HepG2 (cell line): ENCODE data around the gene COL8A2. TPM values are rescaled to one million over a fixed set of nuclear protein-coding genes. Genes with fewer than 3 reads are reported as not detected.

ENCODE experiments used
- ATAC-seq: fragments of 200-7000 bp; cut with Tn5 transposase; 3 replicates; pipeline ENCODE4 v1.9.1; 2020; ENCODE audit warnings: mild to moderate bottlenecking, moderate library complexity
- BruUV-seq: library from RNA; stranded (reverse); fragments of 400-500 nt; replicated peaks from 2 replicates; lab custom pipeline; 2021; lab: Mats Ljungman, UMichigan
- CTCF ChIA-PET: fragments of 300-600 bp; formaldehyde crosslinking; extraction: SDS; loops from one replicate; lab custom pipeline; 2021; ENCODE audit warnings: low total read pairs, inconsistent platforms, low intra/inter-chr PET ratio; lab: Yijun Ruan, JAX
- POLR2A ChIA-PET: fragments of 350-600 bp; sonication (Branson Sonifier 250); formaldehyde crosslinking; loops from one replicate; lab custom pipeline; 2020; ENCODE audit warnings: antibody characterized with exemption, inconsistent platforms; lab: Yijun Ruan, JAX
- DNase-seq: peaks from one replicate; pipeline ENCODE4 v3.0.0-alpha.2; 2015; ENCODE audit warnings: low spot score
- FAIRE-seq: peaks from 3 replicates; lab custom pipeline; 2011; peaks lifted over from hg19 to GRCh38; lab: Jason Lieb, UNC
- H2AFZ ChIP-seq: one replicate; pipeline ENCODE4 v1.6.1; 2011; ENCODE audit warnings: low read length, inconsistent platforms
- H3K27ac ChIP-seq: fragments of 300-600 bp; 3 replicates; pipeline ENCODE4 v1.8.0; 2011; ENCODE audit warnings: mixed run types, mild to moderate bottlenecking, mixed read lengths, low read length, inconsistent platforms; ENCODE audit not compliant: insufficient read depth; ENCODE audit errors: extremely low read length
- H3K27me3 ChIP-seq, 2 experiments: fragments of 200-600 bp in 1 of 2; 2 replicates in 1 of 2; 3 replicates in 1 of 2; pipeline versions ENCODE4 v1.6.0 to v1.8.0; 2011; ENCODE audit warnings: low read length in 2 of 2, mild to moderate bottlenecking in 2 of 2, moderate library complexity in 2 of 2, inconsistent platforms in 1 of 2; ENCODE audit not compliant: insufficient read depth in 2 of 2, control insufficient read depth in 1 of 2
- H3K36me3 ChIP-seq, 2 experiments: fragments of 200-600 bp in 1 of 2; replicated peaks in 1 of 2; 2 replicates in 1 of 2; 3 replicates in 1 of 2; pipeline versions ENCODE4 v1.5.1 to v1.8.0; 2011; ENCODE audit warnings: low read length in 2 of 2, inconsistent platforms in 1 of 2; ENCODE audit not compliant: insufficient read depth in 2 of 2, control insufficient read depth in 1 of 2
- H3K4me1 ChIP-seq: 2 replicates; pipeline ENCODE4 v1.5.1; 2012; ENCODE audit warnings: low read length, inconsistent platforms; ENCODE audit not compliant: insufficient read depth
- H3K4me2 ChIP-seq: 2 replicates; pipeline ENCODE4 v1.6.0; 2011; ENCODE audit warnings: low read depth, low read length, inconsistent platforms
- H3K4me3 ChIP-seq, 3 experiments: fragments of 200-600 bp in 1 of 3; sonication (generic), shearing (Covaris generic) in 1 of 3; replicated peaks in 1 of 3; 2 replicates each; pipeline ENCODE4 v1.5.1; 2011 to 2016; ENCODE audit warnings: low read length in 3 of 3, inconsistent platforms in 2 of 3, low read depth in 2 of 3, mild to moderate bottlenecking in 2 of 3, control low read depth in 1 of 3, mixed read lengths in 1 of 3; ENCODE audit not compliant: insufficient read depth in 1 of 3
- H3K79me2 ChIP-seq: one replicate; pipeline ENCODE4 v1.6.1; 2011; ENCODE audit warnings: low read length, inconsistent platforms; ENCODE audit not compliant: insufficient read depth
- H3K9ac ChIP-seq: 2 replicates; pipeline ENCODE4 v1.6.0; 2011; ENCODE audit warnings: mild to moderate bottlenecking, low read depth, low read length, inconsistent platforms; ENCODE audit not compliant: insufficient read depth
- H3K9me3 ChIP-seq: 2 replicates; pipeline ENCODE4 v1.5.1; 2012; ENCODE audit warnings: mild to moderate bottlenecking, low read length
- H4K20me1 ChIP-seq: 2 replicates; pipeline ENCODE4 v1.6.0; 2011; ENCODE audit warnings: inconsistent platforms, mild to moderate bottlenecking, low read length, moderate library complexity; ENCODE audit not compliant: insufficient read depth
- ARID4A ChIP-seq: sonication (generic); formaldehyde crosslinking; IDR thresholded peaks from 2 replicates; pipeline ENCODE4 v1.5.0; 2020; ENCODE audit warnings: mild to moderate bottlenecking, missing genetic modification reagents, borderline replicate concordance
- GABPB1 ChIP-seq: IDR thresholded peaks from 2 replicates; pipeline ENCODE4 v1.6.1; 2016; ENCODE audit warnings: mild to moderate bottlenecking, missing genetic modification reagents, moderate library complexity, missing compliant biosample characterization
- MTF1 ChIP-seq: sonication (generic); formaldehyde crosslinking; IDR thresholded peaks from 2 replicates; pipeline ENCODE4 v1.5.0; 2020; ENCODE audit warnings: missing genetic modification reagents
- MXI1 ChIP-seq: IDR thresholded peaks from 3 replicates; pipeline ENCODE4 v1.6.1; 2012; ENCODE audit warnings: low read depth, low read length, inconsistent platforms, borderline replicate concordance
- NR0B2 ChIP-seq: sonication (generic); formaldehyde crosslinking; IDR thresholded peaks from 2 replicates; pipeline ENCODE4 v1.4.0; 2020; ENCODE audit warnings: mild to moderate bottlenecking, missing genetic modification reagents
- RFX1 ChIP-seq: fragments of 450-650 bp; IDR thresholded peaks from 2 replicates; pipeline ENCODE4 v1.6.1; 2017
- RFX3 ChIP-seq: IDR thresholded peaks from 2 replicates; pipeline ENCODE4 v1.6.1; 2016; ENCODE audit warnings: missing biosample characterization, missing genetic modification reagents
- SAP130 ChIP-seq: IDR thresholded peaks from 2 replicates; pipeline ENCODE4 v1.6.1; 2016; ENCODE audit warnings: low read depth
- UBTF ChIP-seq: sonication (generic); formaldehyde crosslinking; IDR thresholded peaks from 2 replicates; pipeline ENCODE4 v1.4.0; 2020; ENCODE audit warnings: mild to moderate bottlenecking, missing genetic modification reagents
- ZNF251 ChIP-seq: sonication (generic); formaldehyde crosslinking; IDR thresholded peaks from 2 replicates; pipeline ENCODE4 v1.9.0; 2021; ENCODE audit warnings: mild to moderate bottlenecking, missing genetic modification reagents
- ZNF766 ChIP-seq: sonication (generic); formaldehyde crosslinking; IDR thresholded peaks from 2 replicates; pipeline ENCODE4 v1.5.0; 2020; ENCODE audit warnings: missing genetic modification reagents, borderline replicate concordance
- ZNF777 ChIP-seq: sonication (generic); formaldehyde crosslinking; IDR thresholded peaks from 2 replicates; pipeline ENCODE4 v1.4.0; 2020; ENCODE audit warnings: missing genetic modification reagents
- WGBS: methylation state at CpG from one replicate; pipeline ENCODE4 v1.1.6; 2017; ENCODE audit warnings: low lambda C conversion rate; 5-methylcytosine and 5-hydroxymethylcytosine counted together
- in situ Hi-C: cut with HindIII; loops from 2 replicates; pipeline ENCODE4 v1.10.0; 2017; ENCODE audit warnings: low pct_unique_long_range_greater_than_20kb; ENCODE audit not compliant: extremely low pct_ligation_motif_present
- intact Hi-C: fragments of 100-400 bp; cut with micrococcal nuclease; formaldehyde crosslinking; loops from one replicate; pipeline ENCODE4 v1.10.0; 2022; ENCODE audit not compliant: unreplicated experiment
- polyA plus RNA-seq, 8 experiments: library from polyadenylated mRNA; depleted of rRNA in 3 of 8; stranded (reverse) in 7 of 8; unstranded in 1 of 8; fragments of >200 nt; fragmentation: Illumina TruSeq in 4 of 8; extraction: Trizol in 4 of 8; gene quantifications; 2 replicates each; pipeline versions ENCODE4 v1.2.1 to v1.2.3, GENCODE V29; 2011 to 2016; ENCODE audit warnings: low read depth in 4 of 8, missing spikeins in 1 of 8, mixed read lengths in 1 of 8; ENCODE audit not compliant: insufficient read depth in 1 of 8
- total RNA-seq, 5 experiments: library from RNA; depleted of rRNA; stranded (reverse); fragments of >200 nt; fragmentation: Illumina TruSeq; extraction: Trizol; gene quantifications; 2 replicates each; pipeline ENCODE4 v1.2.3, GENCODE V29; 2016; ENCODE audit warnings: low read depth in 1 of 5

COL8A2 gene
- total and polyA plus RNA-seq, 2 of the 13 experiments (the other 11 are each of a cell fraction or from before 2014, with no cell fraction given) = 0.13 to 0.24 TPM

GRCh38 chr1:36084497-36085115 lies 40.4 kb downstream of the COL8A2 start (continued):
- TF ChIP-seq UBTF (CRISPR knock-in tag) = no peak
- no peak for TF ChIP-seq ZNF251 (CRISPR knock-in tag)

GRCh38 chr1:36083635-36084496 lies 41.2 kb downstream of the COL8A2 start, which contains the start of gene TEKT2:
TSS of gene TEKT2 (plus strand) at chr1:36084094. CDS start at chr1:36084922, 828 bp downstream.
- Histone ChIP-seq H4K20me1 (no peaks in the 10 kb centered on the region), H3K9ac (peak within 1 kb of the TSS; percentile 53; the same call in 1 of the 2 replicates), H3K4me1 (peaks cover 16% of the 10 kb centered on the region; the same call in 1 of the 2 replicates), H3K4me2 (peak within 1 kb of the TSS; percentile 64), H3K27me3 (peaks cover 0 to 2% of the 10 kb centered on the region in 2 experiments; a peak in 1 of 5 replicates), H3K36me3 (no peaks in the 10 kb centered on the region), H3K79me2 (no peaks in the 10 kb centered on the region), H3K9me3 (no peaks in the 10 kb centered on the region), H3K27ac (no peak within 1 kb of the TSS), H3K4me3 (peak within 1 kb of the TSS; percentile 50 to 65 (median 52); a peak in 4 of 6 replicates), H2AFZ (peak within 1 kb of the TSS; percentile 58)
- in situ Hi-C loops = no loop called here
- BruUV-seq = no TSS peak
- intact Hi-C loops = no loop called here
- no peak for FAIRE-seq
- no peak for ATAC-seq
- DNase-seq = no peak
- CTCF ChIA-PET = no interaction called here
- TF ChIP-seq RFX1 = peak; percentile 39
- TF ChIP-seq RFX3 (CRISPR knock-in tag) = peak; percentile 63
- TF ChIP-seq NR0B2 = no peak
- no peak for TF ChIP-seq MTF1
- TF ChIP-seq GABPB1 (CRISPR knock-in tag) = peak; percentile 21; the same call in 1 of the 2 replicates
- 0 out of 2 replicates have a peak, but pooled peaks have one; percentile 10 for TF ChIP-seq ARID4A (CRISPR knock-in tag)
- peak; percentile 60 for TF ChIP-seq ZNF777
- no peak for TF ChIP-seq ZNF766 (CRISPR knock-in tag)
- TF ChIP-seq MXI1 = no peak
- peak; percentile 17 for TF ChIP-seq SAP130 (CRISPR knock-in tag)
- WGBS = 48% methylated on average over 59 of the region's 59 CpGs
- POLR2A ChIA-PET = no interaction called here
